GM10266 (cell line): Measurements from ENCODE around the gene IL11.

Source experiments
- DNase-seq: peaks from one replicate; pipeline ENCODE4 v3.0.0; 2012; ENCODE audit errors: extremely low spot score
- TF ChIP-seq, protein P1 (sequence below): IDR thresholded peaks from 2 replicates; pipeline ENCODE4 v1.5.1; 2012; ENCODE audit warnings: mild to moderate bottlenecking, low read depth; ENCODE audit not compliant: control insufficient read depth, insufficient read depth; ENCODE audit errors: missing control alignments

The IL11 gene

DNA sequence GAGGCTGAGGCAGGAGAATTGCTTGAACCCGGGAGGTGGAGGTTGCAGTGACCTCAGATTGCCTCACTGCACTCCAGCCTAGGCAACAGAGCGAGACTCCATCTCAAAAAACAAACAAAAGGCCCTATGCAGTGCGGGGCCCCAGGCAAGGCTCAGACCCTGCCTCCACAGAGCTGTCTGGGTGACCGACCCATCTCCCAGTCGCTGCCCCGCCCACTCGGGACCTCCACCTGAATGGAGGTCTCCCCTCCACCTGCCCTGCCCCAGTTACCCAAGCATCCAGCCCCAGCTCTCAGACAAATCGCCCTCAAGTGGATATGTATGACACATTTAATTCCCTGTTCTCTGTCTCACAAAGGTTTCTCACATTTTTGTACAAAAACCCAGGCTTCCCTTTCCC, 5.0 kb downstream of the IL11 start:
- no peak for DNase-seq
- TF ChIP-seq, protein P1, sequence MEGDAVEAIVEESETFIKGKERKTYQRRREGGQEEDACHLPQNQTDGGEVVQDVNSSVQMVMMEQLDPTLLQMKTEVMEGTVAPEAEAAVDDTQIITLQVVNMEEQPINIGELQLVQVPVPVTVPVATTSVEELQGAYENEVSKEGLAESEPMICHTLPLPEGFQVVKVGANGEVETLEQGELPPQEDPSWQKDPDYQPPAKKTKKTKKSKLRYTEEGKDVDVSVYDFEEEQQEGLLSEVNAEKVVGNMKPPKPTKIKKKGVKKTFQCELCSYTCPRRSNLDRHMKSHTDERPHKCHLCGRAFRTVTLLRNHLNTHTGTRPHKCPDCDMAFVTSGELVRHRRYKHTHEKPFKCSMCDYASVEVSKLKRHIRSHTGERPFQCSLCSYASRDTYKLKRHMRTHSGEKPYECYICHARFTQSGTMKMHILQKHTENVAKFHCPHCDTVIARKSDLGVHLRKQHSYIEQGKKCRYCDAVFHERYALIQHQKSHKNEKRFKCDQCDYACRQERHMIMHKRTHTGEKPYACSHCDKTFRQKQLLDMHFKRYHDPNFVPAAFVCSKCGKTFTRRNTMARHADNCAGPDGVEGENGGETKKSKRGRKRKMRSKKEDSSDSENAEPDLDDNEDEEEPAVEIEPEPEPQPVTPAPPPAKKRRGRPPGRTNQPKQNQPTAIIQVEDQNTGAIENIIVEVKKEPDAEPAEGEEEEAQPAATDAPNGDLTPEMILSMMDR: no peak

DNA sequence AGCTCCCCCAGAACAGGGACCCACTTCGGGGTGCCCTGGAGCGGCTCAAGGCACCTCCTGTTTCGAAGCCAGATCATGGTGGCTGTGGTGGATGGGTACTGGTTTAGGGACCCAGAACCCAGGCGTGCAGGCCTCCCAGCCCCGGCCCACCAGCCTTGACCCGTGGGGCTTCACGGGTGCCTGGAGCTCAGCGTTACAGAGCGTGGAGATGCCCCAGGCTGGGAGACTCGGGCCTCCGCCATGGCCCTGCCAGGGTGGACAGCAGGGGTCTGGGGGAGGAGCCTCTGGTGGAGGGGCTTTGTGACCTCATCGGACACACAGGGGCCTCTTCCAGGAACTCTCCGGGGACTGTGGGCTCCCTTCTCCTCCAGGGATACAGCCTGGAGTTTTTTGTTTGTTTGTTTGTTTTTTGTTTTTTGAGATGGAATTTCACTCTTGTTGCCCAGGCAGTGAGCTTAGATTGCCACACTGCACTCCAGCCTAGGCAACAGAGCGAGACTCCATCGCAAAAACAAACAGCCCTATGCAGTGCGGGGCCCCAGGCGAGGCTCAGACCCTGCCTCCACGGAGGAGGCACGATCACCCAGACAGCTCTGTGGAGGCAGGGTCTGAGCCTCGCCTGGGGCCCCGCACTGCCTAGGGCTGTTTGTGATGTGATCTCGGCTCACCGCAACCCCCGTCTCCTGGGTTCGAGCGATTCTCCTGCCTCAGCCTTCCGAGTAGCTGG, 7.1 kb downstream of the IL11 start, which contains the start of gene GARIN5B:
Gene GARIN5B, minus strand, starts transcription at position 271 of the 727 bp plus-strand sequence. Its CDS starts 194 bp downstream, at position 77.
- TF ChIP-seq, protein P1: no peak
- no peak for DNase-seq

DNA sequence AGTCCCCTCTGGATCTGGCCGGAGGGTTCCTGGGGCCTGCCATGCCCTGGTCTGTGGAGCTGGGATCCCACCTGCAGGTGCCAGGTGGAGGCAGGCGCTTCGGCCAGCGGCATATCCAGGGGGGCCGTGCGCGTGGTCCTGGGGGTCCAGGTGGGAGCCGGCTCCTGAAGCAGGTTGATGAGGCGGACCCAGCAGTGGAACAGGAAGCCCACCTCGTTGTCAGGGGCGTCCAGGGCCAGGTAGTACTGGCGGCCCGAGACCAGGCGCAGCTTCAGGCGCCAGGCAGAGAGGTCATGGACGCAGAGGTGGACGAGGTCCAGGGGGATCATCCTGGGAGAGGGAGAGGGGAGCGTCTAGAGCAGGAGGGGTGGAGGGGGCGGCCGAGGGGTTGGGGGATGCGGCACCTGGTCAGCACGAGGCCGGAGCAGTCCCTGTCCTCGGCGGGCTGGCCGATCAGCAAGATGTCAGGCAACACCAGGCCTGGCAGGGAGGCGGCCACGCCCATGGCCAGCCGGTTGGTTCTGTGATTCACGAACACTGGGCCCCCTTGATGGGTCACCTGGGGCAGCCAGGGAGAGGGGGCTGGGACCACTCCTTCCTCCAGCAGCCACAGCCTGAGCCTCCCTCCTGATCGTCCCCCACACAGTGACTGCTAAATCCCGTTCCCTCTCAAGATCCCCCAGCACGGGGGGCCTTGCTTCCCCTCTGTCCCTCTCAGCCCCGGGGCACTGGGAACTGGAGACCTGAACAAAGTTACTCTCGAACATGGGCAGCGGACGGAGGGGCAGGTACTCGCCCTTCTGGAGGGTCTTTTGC, 7.9 kb downstream of the IL11 start:
- TF ChIP-seq, protein P1: no peak

DNA sequence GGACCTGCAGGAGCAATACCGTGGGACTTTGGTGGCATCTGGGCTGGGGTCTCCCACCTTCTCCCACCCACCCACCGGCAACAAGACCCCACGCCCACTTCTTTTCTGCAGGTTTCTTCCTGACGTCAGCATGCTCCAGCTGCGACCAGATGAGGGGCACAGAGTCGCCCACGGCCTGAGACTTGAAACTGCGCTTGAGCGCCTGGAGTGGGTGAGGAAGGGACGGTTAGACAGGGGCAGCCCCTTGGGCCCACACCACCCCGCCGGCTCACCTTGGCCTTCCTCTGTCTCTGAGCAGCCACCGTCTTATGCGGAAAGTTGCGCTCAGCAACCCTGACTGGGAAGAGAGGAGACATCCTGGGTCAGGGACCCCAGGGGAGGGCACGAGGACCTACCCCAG, 9.4 kb downstream of the IL11 start:
- TF ChIP-seq, protein P1: no peak
- DNase-seq: no peak

More for the DNA sequence above, 7.9 kb downstream of the IL11 start:
- DNase-seq: no peak

DNA sequence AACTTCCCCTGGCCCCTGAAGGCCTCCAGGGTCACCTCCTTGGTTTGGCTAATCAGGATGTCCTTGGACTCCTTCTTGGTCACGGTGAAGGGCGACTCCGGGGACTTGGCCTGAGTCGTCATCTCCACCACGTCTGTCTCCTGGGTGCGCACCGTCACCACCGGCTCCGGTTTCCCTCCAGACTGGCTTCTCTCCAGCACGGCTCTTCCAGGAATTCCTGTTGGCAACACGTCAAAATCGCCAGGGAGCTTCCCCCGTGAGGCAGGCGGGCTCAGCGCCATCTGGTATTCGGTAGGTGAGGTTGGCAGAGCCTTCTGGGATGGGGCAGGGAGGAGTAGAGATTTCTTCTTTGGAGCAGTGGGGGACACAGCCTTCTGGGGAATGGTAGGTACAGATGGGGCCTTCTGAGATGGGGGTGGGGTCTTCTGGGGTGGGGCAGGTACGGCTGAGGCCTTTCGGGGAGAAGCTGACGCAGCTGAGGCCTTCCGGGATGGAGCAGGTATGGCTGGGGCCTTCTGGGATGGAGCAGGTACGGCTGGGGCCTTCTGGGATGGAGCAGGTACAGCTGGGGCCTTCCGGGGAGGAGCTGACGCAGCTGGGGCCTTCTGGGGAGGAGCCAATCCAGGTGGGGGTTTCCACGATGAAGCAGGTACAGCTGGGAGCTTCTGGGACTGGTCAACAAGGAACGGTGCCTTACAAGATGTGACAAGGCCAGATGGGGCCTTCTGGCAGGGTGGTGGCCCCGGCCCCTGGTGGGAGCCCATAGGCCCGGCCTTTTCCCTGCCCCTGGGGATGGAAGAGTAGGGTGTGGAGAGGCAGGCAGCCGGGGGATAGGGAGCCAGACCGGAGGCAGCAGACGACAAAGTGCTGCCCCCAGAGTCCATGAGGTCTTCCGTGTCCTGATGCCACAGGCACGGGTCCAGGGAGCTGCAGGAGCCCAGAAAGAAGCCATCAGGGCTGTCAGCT, 11.0 kb downstream of the IL11 start:
- TF ChIP-seq, protein P1: no peak
- DNase-seq: no peak

DNA sequence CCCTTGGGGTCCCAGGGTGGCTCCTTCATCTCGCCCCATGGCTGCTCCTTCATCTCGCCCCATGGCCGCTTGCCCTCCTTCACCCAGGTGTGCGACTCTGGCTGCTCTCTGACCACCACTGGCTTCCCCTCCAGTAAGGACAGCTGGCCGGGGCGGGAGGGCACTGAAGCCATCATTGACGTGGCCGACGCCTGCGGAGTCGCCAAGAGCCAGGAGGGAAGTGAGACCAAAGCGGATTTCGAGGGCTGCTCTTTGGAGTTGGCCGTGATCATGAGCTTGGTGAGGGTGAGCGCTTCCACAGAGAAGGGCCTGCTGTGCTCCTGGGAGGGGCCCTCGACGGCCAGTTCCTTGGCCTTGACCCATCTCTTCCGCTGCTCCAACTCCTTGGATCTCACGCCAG, 11.8 kb downstream of the IL11 start:
- DNase-seq: no peak
- TF ChIP-seq, protein P1: no peak
